Vagina (tissue), 2 donors: Measurements from ENCODE around the gene ELMOD3. TPM values are rescaled to one million over a fixed set of nuclear protein-coding genes. Genes with fewer than 3 reads are reported as not detected.

ENCODE experiments used
- DNase-seq, 2 donors: peaks; one replicate each; pipeline ENCODE4 v3.0.0-alpha.2; 2017; ENCODE audit errors: extremely low spot score in 2 of 2
- H3K27ac ChIP-seq: fragments of 200-600 bp; sonication (generic); one replicate; pipeline ENCODE4 v1.5.1; 2019
- H3K27me3 ChIP-seq: fragments of 200-600 bp; sonication (generic); one replicate; pipeline ENCODE4 v1.5.1; 2019
- H3K36me3 ChIP-seq, 2 donors: fragments of 200-600 bp; sonication (generic); one replicate each; pipeline ENCODE4 v1.5.1; 2017 to 2019
- H3K4me1 ChIP-seq: fragments of 200-600 bp; sonication (generic); one replicate; pipeline ENCODE4 v1.5.1; 2019
- H3K4me3 ChIP-seq, 2 donors: fragments of 200-600 bp; sonication (generic); 1 replicate in 1 of 2; 2 replicates in 1 of 2; pipeline ENCODE4 v1.5.1; 2016 to 2019
- H3K9me3 ChIP-seq: fragments of 200-600 bp; sonication (generic); one replicate; pipeline ENCODE4 v1.5.1; 2019
- CTCF ChIP-seq, 3 experiments: fragments of 450-650 bp in 2 of 3; fragments of 200-600 bp in 1 of 3; sonication (generic) in 1 of 3; IDR thresholded peaks; one replicate each; pipeline ENCODE4 v1.5.1; 2017 to 2019; ENCODE audit warnings: antibody characterized with exemption in 3 of 3, mild to moderate bottlenecking in 2 of 3, moderate library complexity in 2 of 3
- POLR2A ChIP-seq, 2 donors: fragments of 450-650 bp; IDR thresholded peaks; one replicate each; pipeline ENCODE4 v1.6.1; 2017; ENCODE audit warnings: antibody characterized with exemption in 2 of 2, mild to moderate bottlenecking in 2 of 2, moderate library complexity in 2 of 2
- POLR2AphosphoS5 ChIP-seq, 2 donors: sonication (generic); formaldehyde crosslinking; IDR thresholded peaks; one replicate each; pipeline ENCODE4 v1.9.0; 2017; ENCODE audit warnings: antibody characterized with exemption in 2 of 2, mild to moderate bottlenecking in 2 of 2, low read depth in 1 of 2; ENCODE audit not compliant: insufficient read depth in 1 of 2
- intact Hi-C: fragments of 100-400 bp; cut with DNase I; formaldehyde crosslinking; loops from one replicate; pipeline ENCODE4 v1.15.1; 2023
- total RNA-seq: library from RNA; depleted of rRNA; stranded (reverse); fragments of >200 nt; gene quantifications from one replicate; pipeline ENCODE4 v1.2.3, GENCODE V29; 2016

Gene ELMOD3
- total RNA-seq, 1 donor from 2014 or later: 44.7 TPM

GRCh38 chr2:85415980-85416650, 61.5 kb downstream of the ELMOD3 start:
- H3K27ac ChIP-seq: no peak overlapping the region
- H3K4me1 ChIP-seq: peaks cover 61% of the 10 kb centered on the region
- no peak overlapping the region for H3K4me3 ChIP-seq
- H3K9me3 ChIP-seq: no peaks in the 10 kb centered on the region
- no peak for DNase-seq
- H3K36me3 ChIP-seq: no peaks in the 10 kb centered on the region
- intact Hi-C loops: no loop called here
- no peak for TF ChIP-seq CTCF (IDR thresholded peaks at IDR 0.05)
- no peak for TF ChIP-seq POLR2AphosphoS5 (IDR thresholded peaks at IDR 0.05; ENCODE audit: insufficient read depth in 1 of 2, low read depth in 1 of 2)
- no peak for TF ChIP-seq POLR2A (IDR thresholded peaks at IDR 0.05)
- no peaks in the 10 kb centered on the region for H3K27me3 ChIP-seq

- peak within 1 kb of the TSS; percentile 99 for H3K27ac ChIP-seq
- H3K4me1 ChIP-seq: peaks cover 50% of the 10 kb centered on the region
- TF ChIP-seq CTCF (IDR thresholded peaks at IDR 0.05) (peak in 1 of 3 experiments; percentile 18), POLR2A (IDR thresholded peaks at IDR 0.05) (peak in 1 of 2 donors; percentile 80), POLR2AphosphoS5 (IDR thresholded peaks at IDR 0.05; ENCODE audit: insufficient read depth in 1 of 2, low read depth in 1 of 2) (peak; percentile 80 to 96)
- no peaks in the 10 kb centered on the region for H3K36me3 ChIP-seq
- H3K9me3 ChIP-seq: no peaks in the 10 kb centered on the region
- DNase-seq: no peak
- intact Hi-C loops: no loop called here
- no peaks in the 10 kb centered on the region for H3K27me3 ChIP-seq
- peak within 1 kb of the TSS; percentile 62 to 86 for H3K4me3 ChIP-seq
Measured at GRCh38 chr2:85418132-85419008, 63.8 kb downstream of the ELMOD3 start, which contains the start of gene SH2D6. Gene SH2D6 (plus strand): TSS chr2:85418714. CDS start chr2:85429466, 10,752 bp downstream.

GRCh38 chr2:85419009-85419675, 64.6 kb downstream of the ELMOD3 start:
- no peak for TF ChIP-seq CTCF (IDR thresholded peaks at IDR 0.05)
- TF ChIP-seq POLR2AphosphoS5 (IDR thresholded peaks at IDR 0.05; ENCODE audit: insufficient read depth in 1 of 2, low read depth in 1 of 2): no peak
- H3K27ac ChIP-seq: peak overlapping the region; percentile 99
- no peak for DNase-seq
- peaks cover 46% of the 10 kb centered on the region for H3K4me1 ChIP-seq
- peak overlapping the region; percentile 62 to 86 for H3K4me3 ChIP-seq
- H3K27me3 ChIP-seq: no peaks in the 10 kb centered on the region
- H3K36me3 ChIP-seq: no peaks in the 10 kb centered on the region
- no peaks in the 10 kb centered on the region for H3K9me3 ChIP-seq
- intact Hi-C loops: no loop called here

- intact Hi-C loops: no loop called here
- DNase-seq: no peak
Measured at GRCh38 chr2:85420536-85421259, 66.1 kb downstream of the ELMOD3 start.

More at GRCh38 chr2:85420536-85421259, 66.1 kb downstream of the ELMOD3 start:
- Histone ChIP-seq H3K36me3 (no peaks in the 10 kb centered on the region), H3K4me1 (peaks cover 34% of the 10 kb centered on the region), H3K27ac (peak overlapping the region; percentile 99), H3K9me3 (no peaks in the 10 kb centered on the region), H3K4me3 (peak overlapping the region; percentile 1 to 16), H3K27me3 (no peaks in the 10 kb centered on the region)
- TF ChIP-seq CTCF (IDR thresholded peaks at IDR 0.05) (peak; percentile 100), POLR2AphosphoS5 (IDR thresholded peaks at IDR 0.05; ENCODE audit: insufficient read depth in 1 of 2, low read depth in 1 of 2) (peak; percentile 65 to 80), POLR2A (IDR thresholded peaks at IDR 0.05) (no peak)
